ENCODE data around the gene UPK3BL1.
"Not testable (repeated sequence)": the region's sequence is repeated elsewhere in the genome, so short reads cannot be mapped to it uniquely, and the experiment has no call there.

UPK3BL1 gene

GRCh38 chr7:102606848-102607247 is 35.7 kb downstream of the UPK3BL1 start:
- not testable (repeated sequence) for H3K9ac ChIP-seq (ENCODE audit: low read depth, low read length, poor library complexity); H3K4me3 ChIP-seq (ENCODE audit: low read length in 2 of 2); H3K36me3 ChIP-seq (replicated peaks in 1 of 2; ENCODE audit: control insufficient read depth in 2 of 2, insufficient read depth in 2 of 2, low read length in 2 of 2); H3K4me1 ChIP-seq (ENCODE audit: control insufficient read depth in 2 of 2, insufficient read depth in 1 of 2, low read depth in 1 of 2, low read length in 2 of 2); H3K18ac ChIP-seq (ENCODE audit: low read length); H2BK15ac ChIP-seq (ENCODE audit: low read length); DNase-seq (ENCODE audit: low spot score); H4K91ac ChIP-seq (ENCODE audit: low read depth, low read length, poor library complexity); H3K9me3 ChIP-seq (replicated peaks in 1 of 2; ENCODE audit: control insufficient read depth in 2 of 2, insufficient read depth in 1 of 2, low read depth in 1 of 2, low read length in 2 of 2); H2AK5ac ChIP-seq (ENCODE audit: low read depth, low read length); H4K8ac ChIP-seq (ENCODE audit: low read depth, low read length); H2BK120ac ChIP-seq (ENCODE audit: low read depth, low read length); H3K27me3 ChIP-seq (ENCODE audit: control insufficient read depth in 3 of 3, insufficient read depth in 3 of 3, low read depth in 1 of 3, low read length in 3 of 3); H3K79me1 ChIP-seq (ENCODE audit: low read depth, low read length); H2AFZ ChIP-seq (ENCODE audit: low read length); H2BK12ac ChIP-seq (ENCODE audit: low read length); H3K4me2 ChIP-seq (ENCODE audit: insufficient read depth, low read length, poor library complexity, severe bottlenecking); H3K14ac ChIP-seq (ENCODE audit: low read length); H3K27ac ChIP-seq (replicated peaks; ENCODE audit: low read length); H3K23ac ChIP-seq (ENCODE audit: low read depth, low read length, poor library complexity); H2BK5ac ChIP-seq (ENCODE audit: low read length); H3K4ac ChIP-seq (ENCODE audit: low read length)
- WGBS, 2 donors (ENCODE audit: extremely low coverage in 2 of 2, insufficient read length in 2 of 2, insufficient replicate concordance in 1 of 2) = no CpG with 5 or more reads among the region's 5 CpGs

- H3K4ac ChIP-seq (ENCODE audit: low read length); H2BK12ac ChIP-seq (ENCODE audit: low read length); H2BK15ac ChIP-seq (ENCODE audit: low read length); H2BK120ac ChIP-seq (ENCODE audit: low read depth, low read length); H3K27ac ChIP-seq (replicated peaks; ENCODE audit: low read length); H3K4me3 ChIP-seq (ENCODE audit: low read length in 2 of 2); H3K4me1 ChIP-seq (ENCODE audit: control insufficient read depth in 2 of 2, insufficient read depth in 1 of 2, low read depth in 1 of 2, low read length in 2 of 2); H3K23ac ChIP-seq (ENCODE audit: low read depth, low read length, poor library complexity); H2BK5ac ChIP-seq (ENCODE audit: low read length); H3K14ac ChIP-seq (ENCODE audit: low read length); H4K8ac ChIP-seq (ENCODE audit: low read depth, low read length); H3K4me2 ChIP-seq (ENCODE audit: insufficient read depth, low read length, poor library complexity, severe bottlenecking); H4K91ac ChIP-seq (ENCODE audit: low read depth, low read length, poor library complexity); H3K79me1 ChIP-seq (ENCODE audit: low read depth, low read length); H3K27me3 ChIP-seq (ENCODE audit: control insufficient read depth in 3 of 3, insufficient read depth in 3 of 3, low read depth in 1 of 3, low read length in 3 of 3); H2AK5ac ChIP-seq (ENCODE audit: low read depth, low read length); H3K9me3 ChIP-seq (replicated peaks in 1 of 2; ENCODE audit: control insufficient read depth in 2 of 2, insufficient read depth in 1 of 2, low read depth in 1 of 2, low read length in 2 of 2); H3K18ac ChIP-seq (ENCODE audit: low read length); DNase-seq (ENCODE audit: low spot score); H3K36me3 ChIP-seq (replicated peaks in 1 of 2; ENCODE audit: control insufficient read depth in 2 of 2, insufficient read depth in 2 of 2, low read length in 2 of 2); H2AFZ ChIP-seq (ENCODE audit: low read length); H3K9ac ChIP-seq (ENCODE audit: low read depth, low read length, poor library complexity): not testable (repeated sequence)
- no CpG with 5 or more reads among the region's 19 CpGs for WGBS, 2 donors (ENCODE audit: extremely low coverage in 2 of 2, insufficient read length in 2 of 2, insufficient replicate concordance in 1 of 2)
Measured at GRCh38 chr7:102604431-102605145, 38.0 kb downstream of the UPK3BL1 start.

GRCh38 chr7:102602317-102602716 is 40.3 kb downstream of the UPK3BL1 start:
- not testable (repeated sequence) for H3K9ac ChIP-seq (ENCODE audit: low read depth, low read length, poor library complexity); H3K9me3 ChIP-seq (replicated peaks in 1 of 2; ENCODE audit: control insufficient read depth in 2 of 2, insufficient read depth in 1 of 2, low read depth in 1 of 2, low read length in 2 of 2); H2AFZ ChIP-seq (ENCODE audit: low read length); H2BK120ac ChIP-seq (ENCODE audit: low read depth, low read length); H2BK5ac ChIP-seq (ENCODE audit: low read length); H3K27ac ChIP-seq (replicated peaks; ENCODE audit: low read length); H3K18ac ChIP-seq (ENCODE audit: low read length); H3K27me3 ChIP-seq (ENCODE audit: control insufficient read depth in 3 of 3, insufficient read depth in 3 of 3, low read depth in 1 of 3, low read length in 3 of 3); H2AK5ac ChIP-seq (ENCODE audit: low read depth, low read length); H3K14ac ChIP-seq (ENCODE audit: low read length); H3K23ac ChIP-seq (ENCODE audit: low read depth, low read length, poor library complexity); H2BK15ac ChIP-seq (ENCODE audit: low read length); DNase-seq (ENCODE audit: low spot score); H3K4ac ChIP-seq (ENCODE audit: low read length); H4K8ac ChIP-seq (ENCODE audit: low read depth, low read length); H3K4me1 ChIP-seq (ENCODE audit: control insufficient read depth in 2 of 2, insufficient read depth in 1 of 2, low read depth in 1 of 2, low read length in 2 of 2); H3K79me1 ChIP-seq (ENCODE audit: low read depth, low read length); H4K91ac ChIP-seq (ENCODE audit: low read depth, low read length, poor library complexity); H3K36me3 ChIP-seq (replicated peaks in 1 of 2; ENCODE audit: control insufficient read depth in 2 of 2, insufficient read depth in 2 of 2, low read length in 2 of 2); H3K4me2 ChIP-seq (ENCODE audit: insufficient read depth, low read length, poor library complexity, severe bottlenecking); H3K4me3 ChIP-seq (ENCODE audit: low read length in 2 of 2); H2BK12ac ChIP-seq (ENCODE audit: low read length)
- no CpG with 5 or more reads among the region's 12 CpGs for WGBS, 2 donors (ENCODE audit: extremely low coverage in 2 of 2, insufficient read length in 2 of 2, insufficient replicate concordance in 1 of 2)

- H4K91ac ChIP-seq (ENCODE audit: low read depth, low read length, poor library complexity); H3K4ac ChIP-seq (ENCODE audit: low read length); H2AK5ac ChIP-seq (ENCODE audit: low read depth, low read length); H2BK15ac ChIP-seq (ENCODE audit: low read length); H4K8ac ChIP-seq (ENCODE audit: low read depth, low read length); H2BK120ac ChIP-seq (ENCODE audit: low read depth, low read length); H3K18ac ChIP-seq (ENCODE audit: low read length); H2BK5ac ChIP-seq (ENCODE audit: low read length); H3K9me3 ChIP-seq (replicated peaks in 1 of 2; ENCODE audit: control insufficient read depth in 2 of 2, insufficient read depth in 1 of 2, low read depth in 1 of 2, low read length in 2 of 2); H3K23ac ChIP-seq (ENCODE audit: low read depth, low read length, poor library complexity); H3K36me3 ChIP-seq (replicated peaks in 1 of 2; ENCODE audit: control insufficient read depth in 2 of 2, insufficient read depth in 2 of 2, low read length in 2 of 2); H3K79me1 ChIP-seq (ENCODE audit: low read depth, low read length); DNase-seq (ENCODE audit: low spot score); H3K27me3 ChIP-seq (ENCODE audit: control insufficient read depth in 3 of 3, insufficient read depth in 3 of 3, low read depth in 1 of 3, low read length in 3 of 3); H3K9ac ChIP-seq (ENCODE audit: low read depth, low read length, poor library complexity); H3K27ac ChIP-seq (replicated peaks; ENCODE audit: low read length); H2AFZ ChIP-seq (ENCODE audit: low read length); H3K4me3 ChIP-seq (ENCODE audit: low read length in 2 of 2); H3K4me2 ChIP-seq (ENCODE audit: insufficient read depth, low read length, poor library complexity, severe bottlenecking); H3K4me1 ChIP-seq (ENCODE audit: control insufficient read depth in 2 of 2, insufficient read depth in 1 of 2, low read depth in 1 of 2, low read length in 2 of 2); H2BK12ac ChIP-seq (ENCODE audit: low read length); H3K14ac ChIP-seq (ENCODE audit: low read length): not testable (repeated sequence)
- no CpG with 5 or more reads among the region's 9 CpGs for WGBS, 2 donors (ENCODE audit: extremely low coverage in 2 of 2, insufficient read length in 2 of 2, insufficient replicate concordance in 1 of 2)
Measured at GRCh38 chr7:102599699-102600098, 42.9 kb downstream of the UPK3BL1 start.

All from neuronal stem cell (in vitro differentiated cells).